HUES6 (cell line): ENCODE data around the gene SUPT20HL1.

Experiments used
- H3K27ac ChIP-seq: 2 replicates; pipeline ENCODE4 v1.7.0; 2013; ENCODE audit warnings: low read depth, mild to moderate bottlenecking, low read length, inconsistent platforms
- H3K27me3 ChIP-seq: 2 replicates; pipeline ENCODE4 v1.6.1; 2013; ENCODE audit warnings: low read length; ENCODE audit not compliant: control insufficient read depth, insufficient read depth
- H3K36me3 ChIP-seq: 2 replicates; pipeline ENCODE4 v1.6.1; 2013; ENCODE audit warnings: low read length; ENCODE audit not compliant: control insufficient read depth, insufficient read depth
- H3K4me1 ChIP-seq: 2 replicates; pipeline ENCODE4 v1.6.1; 2013; ENCODE audit warnings: low read length; ENCODE audit not compliant: control insufficient read depth, insufficient read depth
- H3K4me3 ChIP-seq: 2 replicates; pipeline ENCODE4 v1.5.1; 2013; ENCODE audit warnings: low read depth, low read length
- H3K9ac ChIP-seq: one replicate; pipeline ENCODE4 v1.6.1; 2013; ENCODE audit warnings: mild to moderate bottlenecking, low read length
- H3K9me3 ChIP-seq: 2 replicates; pipeline ENCODE4 v1.6.1; 2013; ENCODE audit warnings: low read depth, low read length; ENCODE audit not compliant: control insufficient read depth, insufficient read depth

SUPT20HL1 gene

DNA sequence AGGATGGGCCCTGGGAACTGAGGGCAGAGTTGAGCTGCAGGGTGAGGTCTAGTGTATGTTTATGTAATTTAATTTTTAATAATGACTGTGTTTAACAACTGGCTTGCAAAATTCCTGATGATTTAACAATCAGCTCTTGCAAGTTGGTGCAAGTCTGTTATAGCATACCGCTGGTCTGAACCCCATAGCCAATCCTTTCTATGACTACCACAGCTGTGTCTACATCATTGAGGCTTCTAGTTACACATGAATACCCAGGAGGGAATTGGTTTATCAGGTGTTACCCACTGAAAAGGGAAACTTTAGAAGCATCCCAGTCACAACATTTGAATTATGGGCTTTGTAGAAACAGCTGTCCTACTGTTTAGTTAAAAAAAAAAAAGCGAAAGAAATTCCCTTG, 38.3 kb downstream of the SUPT20HL1 start:
- no peak overlapping the region for H3K4me3 ChIP-seq
- peaks cover 8% of the 10 kb centered on the region; the same call in 1 of the 2 replicates for H3K27me3 ChIP-seq
- no peak overlapping the region for H3K9ac ChIP-seq
- H3K4me1 ChIP-seq, result peaks cover 6% of the 10 kb centered on the region; the same call in 1 of the 2 replicates
- no peaks in the 10 kb centered on the region for H3K9me3 ChIP-seq
- no peak overlapping the region for H3K27ac ChIP-seq
- no peaks in the 10 kb centered on the region for H3K36me3 ChIP-seq

DNA sequence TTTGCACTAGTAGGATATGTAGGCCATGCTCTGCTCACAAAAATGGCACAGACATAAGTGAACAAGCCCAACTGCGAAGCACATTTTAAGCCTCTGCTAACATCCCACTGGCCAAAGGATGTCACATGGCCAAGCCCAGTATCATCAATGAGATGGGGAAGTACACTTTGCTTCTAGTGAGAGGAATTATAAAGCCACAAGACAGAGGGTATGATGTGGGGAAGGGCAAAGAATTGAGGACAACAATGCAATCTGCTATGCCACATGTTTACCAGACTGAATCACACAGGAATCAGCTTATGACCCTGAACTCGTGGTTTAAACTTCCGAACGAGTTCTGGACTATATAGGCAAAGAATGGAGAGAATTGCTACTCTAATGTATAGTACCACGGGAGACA, 39.1 kb downstream of the SUPT20HL1 start:
- Histone ChIP-seq H3K9me3 (no peaks in the 10 kb centered on the region), H3K27ac (no peak overlapping the region), H3K4me3 (no peak overlapping the region), H3K9ac (no peak overlapping the region), H3K4me1 (peaks cover 6% of the 10 kb centered on the region; the same call in 1 of the 2 replicates), H3K27me3 (peaks cover 8% of the 10 kb centered on the region; the same call in 1 of the 2 replicates), H3K36me3 (no peaks in the 10 kb centered on the region)

DNA sequence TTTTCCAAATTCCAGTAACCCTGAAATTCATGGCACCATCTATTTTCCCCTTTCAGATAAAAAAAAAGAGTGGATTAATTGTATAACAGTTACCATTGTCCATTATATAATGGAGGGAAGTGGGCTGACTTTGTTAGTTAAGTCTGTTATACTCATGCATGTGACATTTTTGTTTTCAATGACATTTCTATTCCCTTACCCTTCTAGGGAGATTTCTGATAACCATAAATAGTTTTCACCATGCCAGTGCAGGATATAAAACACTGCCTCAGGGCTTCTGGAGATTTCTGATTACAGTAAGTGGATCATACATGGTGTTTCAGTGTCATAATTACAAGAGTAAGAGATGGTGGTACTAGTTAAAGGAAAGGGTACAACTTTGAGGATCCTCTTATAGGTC, 45.5 kb downstream of the SUPT20HL1 start:
- Histone ChIP-seq H3K9me3 (no peaks in the 10 kb centered on the region), H3K27me3 (peaks cover 14% of the 10 kb centered on the region; the same call in 1 of the 2 replicates), H3K27ac (no peak overlapping the region), H3K9ac (no peak overlapping the region), H3K36me3 (no peaks in the 10 kb centered on the region), H3K4me3 (no peak overlapping the region), H3K4me1 (no peaks in the 10 kb centered on the region)
